Measurements from ENCODE around the gene IQCM.

GRCh38 chr4:149711593-149712365 is 103.9 kb downstream of the IQCM start:
- TF ChIP-seq CTCF (IDR thresholded peaks at IDR 0.05) (no peak), POLR2A (IDR thresholded peaks at IDR 0.05) (no peak)

Data from lower leg skin (tissue), 3 donors.